ENCODE results near the gene OXCT2.

GRCh38 chr1:39791838-39792237 lies 20.7 kb upstream of the OXCT2 start:
- TF ChIP-seq CTCF (IDR thresholded peaks at IDR 0.05) = no peak
- no peak for TF ChIP-seq MYBL2 (CRISPR knock-in tag; IDR thresholded peaks at IDR 0.05)
- TF ChIP-seq JUN (CRISPR knock-in tag; IDR thresholded peaks at IDR 0.05) = no peak
